ENCODE data around the gene INPP4B. TPM values are rescaled to one million over a fixed set of nuclear protein-coding genes. Genes with fewer than 3 reads are reported as not detected.

The INPP4B gene
- total and polyA plus RNA-seq, 2 experiments from 2014 or later = 4.6 to 5.5 TPM

GRCh38 chr4:142088906-142089305 lies 757.2 kb downstream of the INPP4B start:
- H3K4me3 ChIP-seq = no peak overlapping the region
- TF ChIP-seq, protein P1, sequence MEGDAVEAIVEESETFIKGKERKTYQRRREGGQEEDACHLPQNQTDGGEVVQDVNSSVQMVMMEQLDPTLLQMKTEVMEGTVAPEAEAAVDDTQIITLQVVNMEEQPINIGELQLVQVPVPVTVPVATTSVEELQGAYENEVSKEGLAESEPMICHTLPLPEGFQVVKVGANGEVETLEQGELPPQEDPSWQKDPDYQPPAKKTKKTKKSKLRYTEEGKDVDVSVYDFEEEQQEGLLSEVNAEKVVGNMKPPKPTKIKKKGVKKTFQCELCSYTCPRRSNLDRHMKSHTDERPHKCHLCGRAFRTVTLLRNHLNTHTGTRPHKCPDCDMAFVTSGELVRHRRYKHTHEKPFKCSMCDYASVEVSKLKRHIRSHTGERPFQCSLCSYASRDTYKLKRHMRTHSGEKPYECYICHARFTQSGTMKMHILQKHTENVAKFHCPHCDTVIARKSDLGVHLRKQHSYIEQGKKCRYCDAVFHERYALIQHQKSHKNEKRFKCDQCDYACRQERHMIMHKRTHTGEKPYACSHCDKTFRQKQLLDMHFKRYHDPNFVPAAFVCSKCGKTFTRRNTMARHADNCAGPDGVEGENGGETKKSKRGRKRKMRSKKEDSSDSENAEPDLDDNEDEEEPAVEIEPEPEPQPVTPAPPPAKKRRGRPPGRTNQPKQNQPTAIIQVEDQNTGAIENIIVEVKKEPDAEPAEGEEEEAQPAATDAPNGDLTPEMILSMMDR (IDR thresholded peaks at IDR 0.05; ENCODE audit: low read depth, low read length) = no peak
- H3K36me3 ChIP-seq = no peaks in the 10 kb centered on the region
- H3K27ac ChIP-seq = no peak overlapping the region
- no peaks in the 10 kb centered on the region for H3K4me1 ChIP-seq (ENCODE audit: low read depth)
- DNase-seq (ENCODE audit: low read depth in 1 of 2, low spot score in 1 of 2) = peak in 1 of 2 donors; percentile 72
- no peaks in the 10 kb centered on the region for H3K27me3 ChIP-seq
- no peaks in the 10 kb centered on the region for H3K9me3 ChIP-seq (ENCODE audit: low read depth)

GRCh38 chr4:142085513-142086292 lies 760.4 kb downstream of the INPP4B start:
- Histone ChIP-seq H3K4me3 (no peak overlapping the region), H3K27ac (no peak overlapping the region), H3K9me3 (ENCODE audit: low read depth) (no peaks in the 10 kb centered on the region), H3K4me1 (ENCODE audit: low read depth) (peaks cover 13% of the 10 kb centered on the region), H3K36me3 (no peaks in the 10 kb centered on the region), H3K27me3 (no peaks in the 10 kb centered on the region)
- TF ChIP-seq, protein P1 (IDR thresholded peaks at IDR 0.05; ENCODE audit: low read depth, low read length) = no peak
- peak in 1 of 2 donors; percentile 79 for DNase-seq (ENCODE audit: low read depth in 1 of 2, low spot score in 1 of 2)

GRCh38 chr4:142083264-142083663 lies 762.8 kb downstream of the INPP4B start:
- DNase-seq (ENCODE audit: low read depth in 1 of 2, low spot score in 1 of 2) = no peak
- no peak overlapping the region for H3K4me3 ChIP-seq
- no peaks in the 10 kb centered on the region for H3K9me3 ChIP-seq (ENCODE audit: low read depth)
- TF ChIP-seq, protein P1 (IDR thresholded peaks at IDR 0.05; ENCODE audit: low read depth, low read length) = no peak
- no peaks in the 10 kb centered on the region for H3K36me3 ChIP-seq
- H3K27ac ChIP-seq = no peak overlapping the region
- peaks cover 16% of the 10 kb centered on the region for H3K4me1 ChIP-seq (ENCODE audit: low read depth)
- no peaks in the 10 kb centered on the region for H3K27me3 ChIP-seq

DNA sequence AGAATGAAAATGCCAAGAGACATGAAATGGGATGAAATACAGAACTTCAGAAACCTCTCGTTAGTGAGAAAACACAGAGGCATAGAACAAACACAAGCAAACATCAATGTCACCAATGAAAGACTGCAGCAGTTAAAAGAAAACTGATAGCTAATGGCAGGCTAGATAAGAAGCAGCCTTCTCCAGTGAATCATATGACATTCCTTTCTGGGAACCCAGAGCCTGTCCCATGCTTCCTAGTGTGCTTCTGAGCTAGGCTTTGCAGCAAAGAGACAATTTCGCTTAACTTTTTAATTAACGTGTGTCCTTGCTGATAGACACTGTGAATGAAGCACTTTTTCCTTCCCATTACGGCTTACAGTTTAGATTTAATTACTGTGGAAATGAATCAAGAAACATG lies 765.1 kb downstream of the INPP4B start:
- no peak overlapping the region for H3K4me3 ChIP-seq
- H3K9me3 ChIP-seq (ENCODE audit: low read depth) = no peaks in the 10 kb centered on the region
- TF ChIP-seq, protein P1 (IDR thresholded peaks at IDR 0.05; ENCODE audit: low read depth, low read length) = no peak
- no peaks in the 10 kb centered on the region for H3K27me3 ChIP-seq
- H3K27ac ChIP-seq = peak overlapping the region; percentile 91
- peak; percentile 41 to 64 for DNase-seq (ENCODE audit: low read depth in 1 of 2, low spot score in 1 of 2)
- H3K36me3 ChIP-seq = no peaks in the 10 kb centered on the region
- peaks cover 16% of the 10 kb centered on the region for H3K4me1 ChIP-seq (ENCODE audit: low read depth)

GRCh38 chr4:142079959-142080358 lies 766.1 kb downstream of the INPP4B start:
- no peaks in the 10 kb centered on the region for H3K9me3 ChIP-seq (ENCODE audit: low read depth)

More at GRCh38 chr4:142079959-142080358, 766.1 kb downstream of the INPP4B start:
- DNase-seq (ENCODE audit: low read depth in 1 of 2, low spot score in 1 of 2) = no peak
- Histone ChIP-seq H3K36me3 (no peaks in the 10 kb centered on the region), H3K27ac (no peak overlapping the region), H3K27me3 (no peaks in the 10 kb centered on the region), H3K4me3 (no peak overlapping the region), H3K4me1 (ENCODE audit: low read depth) (peaks cover 19% of the 10 kb centered on the region)
- TF ChIP-seq, protein P1 (IDR thresholded peaks at IDR 0.05; ENCODE audit: low read depth, low read length) = no peak
